K562 (cell line): ENCODE results near the gene LZTR1. TPM values are rescaled to one million over a fixed set of nuclear protein-coding genes. Genes with fewer than 3 reads are reported as not detected.
A peak's percentile ranks its signal among the peaks of the same experiment; 100 is the strongest.

ENCODE experiments used
- AFF1 ChIP-seq, 2 experiments: fragments of 450-650 bp; IDR thresholded peaks; 2 replicates each; pipeline ENCODE4 v1.6.1; 2018; ENCODE audit warnings: mild to moderate bottlenecking in 2 of 2, low read depth in 1 of 2; ENCODE audit not compliant: partially characterized antibody in 2 of 2
- ARHGAP35 ChIP-seq: fragments of 450-650 bp; IDR thresholded peaks from 2 replicates; pipeline ENCODE4 v1.6.1; 2018; ENCODE audit not compliant: partially characterized antibody
- ARNT ChIP-seq, 2 experiments: fragments of 450-650 bp; IDR thresholded peaks; 2 replicates each; pipeline ENCODE4 v1.6.1; 2016; ENCODE audit warnings: mild to moderate bottlenecking in 1 of 2
- ERF ChIP-seq: fragments of 450-650 bp; formaldehyde crosslinking; IDR thresholded peaks from 2 replicates; pipeline ENCODE4 v1.4.0; 2020; ENCODE audit warnings: mild to moderate bottlenecking, mixed read lengths
- GTF2A2 ChIP-seq: IDR thresholded peaks from 2 replicates; pipeline ENCODE4 v1.6.1; 2016; ENCODE audit warnings: mild to moderate bottlenecking, missing genetic modification characterization, missing compliant biosample characterization
- HNRNPL ChIP-seq: fragments of 200-400 bp; formaldehyde crosslinking; IDR thresholded peaks from 2 replicates; pipeline ENCODE4 v1.6.1; 2017; ENCODE audit warnings: low read depth, mild to moderate bottlenecking, low read length
- RBM25 ChIP-seq: fragments of 200-400 bp; formaldehyde crosslinking; IDR thresholded peaks from 2 replicates; pipeline ENCODE4 v1.6.1; 2018; ENCODE audit warnings: low read length, low read depth, moderate library complexity; ENCODE audit not compliant: severe bottlenecking
- REST ChIP-seq, 2 experiments: fragments of 450-650 bp; formaldehyde crosslinking in 1 of 2; IDR thresholded peaks; 2 replicates each; pipeline versions ENCODE4 v1.4.0 to v1.6.1; 2014 to 2020; ENCODE audit warnings: mild to moderate bottlenecking in 2 of 2, borderline replicate concordance in 1 of 2, low read depth in 1 of 2
- SIN3A ChIP-seq, 2 experiments: fragments of 150-350 bp in 1 of 2; IDR thresholded peaks; 2 replicates each; pipeline ENCODE4 v1.6.1; 2011 to 2016; ENCODE audit warnings: borderline replicate concordance in 2 of 2, low read depth in 2 of 2, low read length in 2 of 2, mild to moderate bottlenecking in 2 of 2, moderate library complexity in 2 of 2; ENCODE audit not compliant: control insufficient read depth in 1 of 2
- YBX1 ChIP-seq: fragments of 450-650 bp; IDR thresholded peaks from 2 replicates; pipeline ENCODE4 v1.7.1; 2016; ENCODE audit warnings: mild to moderate bottlenecking
- ZMIZ1 ChIP-seq, 2 experiments: fragments of 150-350 bp in 1 of 2; IDR thresholded peaks; 2 replicates each; pipeline ENCODE4 v1.6.1; 2012 to 2016; ENCODE audit warnings: low read depth in 2 of 2, low read length in 2 of 2, mild to moderate bottlenecking in 1 of 2, moderate library complexity in 1 of 2
- polyA plus RNA-seq, 8 experiments: library from polyadenylated mRNA; depleted of rRNA in 4 of 8; stranded (reverse) in 5 of 8; unstranded in 3 of 8; fragments of >200 nt; fragmentation: Nextera tagmentation in 2 of 8; fragmentation: Illumina TruSeq in 1 of 8; extraction: Ambion mirVana in 2 of 8; extraction: Trizol in 1 of 8; gene quantifications; 2 replicates each; pipeline versions ENCODE4 v1.2.1 to v1.2.3, GENCODE V29; 2011 to 2014; ENCODE audit warnings: inconsistent platforms in 1 of 8, missing spikeins in 1 of 8
- total RNA-seq, 7 experiments: library from RNA; depleted of rRNA in 6 of 7; stranded (reverse); fragments of >200 nt in 6 of 7; fragmentation: Illumina TruSeq in 2 of 7; extraction: Trizol in 2 of 7; gene quantifications; 2 replicates each; pipeline versions ENCODE4 v1.2.1 to v1.2.3, GENCODE V29; 2011 to 2021; ENCODE audit warnings: low replicate concordance in 1 of 7

Gene LZTR1
- total and polyA plus RNA-seq, 9 of the 15 experiments (the other 6 are each of a cell fraction or from before 2014, with no cell fraction given), result 2.2 to 135 (median 63.0) TPM

GRCh38 chr22:21014202-21014725 is 32.2 kb downstream of the LZTR1 start (continued):
- no peak for TF ChIP-seq REST (IDR thresholded peaks at IDR 0.05; ENCODE audit: borderline replicate concordance)
- peak; percentile 89 for TF ChIP-seq REST (CRISPR knock-in tag; IDR thresholded peaks at IDR 0.05; ENCODE audit: low read depth)
- TF ChIP-seq ARNT (IDR thresholded peaks at IDR 0.05), result no peak
- TF ChIP-seq ZMIZ1 (IDR thresholded peaks at IDR 0.05; ENCODE audit: low read depth in 2 of 2, low read length in 2 of 2), result 0 out of 4 replicates have a peak, but pooled peaks of 1 of the 2 experiments have one; percentile 5
- no peak for TF ChIP-seq HNRNPL
- no peak for TF ChIP-seq YBX1
- TF ChIP-seq AFF1 (IDR thresholded peaks at IDR 0.05; ENCODE audit: low read depth in 1 of 2, partially characterized antibody in 2 of 2), result no peak
- peak; percentile 97; the same call in 1 of the 2 replicates for TF ChIP-seq ERF (CRISPR knock-in tag)
- TF ChIP-seq ARHGAP35, result no peak
- no peak for TF ChIP-seq RBM25
- TF ChIP-seq SIN3A (IDR thresholded peaks at IDR 0.05; ENCODE audit: borderline replicate concordance in 2 of 2, control insufficient read depth in 1 of 2, low read depth in 2 of 2, low read length in 2 of 2), result no peak; a peak in 1 of 4 replicates
- no peak for TF ChIP-seq GTF2A2 (tag)
